Neural cell (in vitro differentiated cells): ENCODE data around the gene MYEOV. TPM values are rescaled to one million over a fixed set of nuclear protein-coding genes. Genes with fewer than 3 reads are reported as not detected.

Experiments
- H2AFZ ChIP-seq: fragments of 200-600, 300-800 bp; sonication (generic), shearing (Covaris generic); 2 replicates; pipeline ENCODE4 v1.6.0; 2014; ENCODE audit warnings: low read depth, mild to moderate bottlenecking, antibody characterized with exemption, low read length, moderate library complexity
- H3F3A ChIP-seq: fragments of 200-600 bp; shearing (Covaris generic); 2 replicates; pipeline ENCODE4 v1.6.1; 2016; ENCODE audit warnings: mild to moderate bottlenecking, moderate library complexity, mixed read lengths, antibody characterized with exemption, low read length; ENCODE audit not compliant: insufficient read depth, poor library complexity, severe bottlenecking
- H3K27ac ChIP-seq: fragments of 200-600, 300-800 bp; sonication (generic), shearing (Covaris generic); 2 replicates; pipeline ENCODE4 v1.5.1; 2014; ENCODE audit warnings: mild to moderate bottlenecking, low read length, moderate library complexity
- H3K27me3 ChIP-seq: fragments of 300-800, 200-600 bp; sonication (generic), shearing (Covaris generic); 2 replicates; pipeline ENCODE4 v1.6.0; 2014; ENCODE audit warnings: mild to moderate bottlenecking, low read depth, low read length, moderate library complexity; ENCODE audit not compliant: insufficient read depth
- H3K36me3 ChIP-seq: fragments of 300-800, 200-600 bp; sonication (generic), shearing (Covaris generic); 2 replicates; pipeline ENCODE4 v1.5.1; 2014; ENCODE audit warnings: mild to moderate bottlenecking, antibody characterized with exemption, low read length, moderate library complexity; ENCODE audit not compliant: insufficient read depth
- H3K4me2 ChIP-seq: fragments of 300-800, 200-600 bp; sonication (generic), shearing (Covaris generic); 2 replicates; pipeline ENCODE4 v1.6.0; 2014; ENCODE audit warnings: mild to moderate bottlenecking, low read length
- H3K4me3 ChIP-seq: fragments of 300-800, 200-600 bp; sonication (generic), shearing (Covaris generic); 2 replicates; pipeline ENCODE4 v1.5.1; 2014; ENCODE audit warnings: mild to moderate bottlenecking, low read length, moderate library complexity
- H3K79me2 ChIP-seq: fragments of 200-600 bp; shearing (Covaris generic); replicated peaks from 2 replicates; pipeline ENCODE4 v1.6.0; 2014; ENCODE audit warnings: mild to moderate bottlenecking, low read length, moderate library complexity; ENCODE audit not compliant: insufficient read depth
- H3K9ac ChIP-seq: fragments of 300-800, 200-600 bp; sonication (generic), shearing (Covaris generic); 2 replicates; pipeline ENCODE4 v1.6.1; 2016; ENCODE audit warnings: mild to moderate bottlenecking, low read length, mixed read lengths
- H3K9me2 ChIP-seq: fragments of 200-600 bp; shearing (Covaris generic); 2 replicates; pipeline ENCODE4 v1.6.1; 2016; ENCODE audit warnings: mild to moderate bottlenecking, low read length, mixed read lengths; ENCODE audit not compliant: insufficient read depth
- H3K9me3 ChIP-seq: fragments of 200-600, 300-800 bp; sonication (generic), shearing (Covaris generic); 2 replicates; pipeline ENCODE4 v1.6.1; 2016; ENCODE audit warnings: mild to moderate bottlenecking, mixed run types, low read length, moderate library complexity, mixed read lengths
- H4K20me1 ChIP-seq: fragments of 200-600 bp; shearing (Covaris generic); 2 replicates; pipeline ENCODE4 v1.6.1; 2016; ENCODE audit warnings: mild to moderate bottlenecking, mixed run types; ENCODE audit not compliant: insufficient read depth
- CTCF ChIP-seq: fragments of 450-650 bp; IDR thresholded peaks from 2 replicates; pipeline ENCODE4 v1.5.1; 2014; ENCODE audit warnings: antibody characterized with exemption, mild to moderate bottlenecking, moderate library complexity; ENCODE audit not compliant: poor library complexity, severe bottlenecking
- EP300 ChIP-seq: fragments of 450-650 bp; conservative IDR thresholded peaks from 2 replicates; pipeline ENCODE4 v1.6.1; 2014; ENCODE audit warnings: antibody characterized with exemption, mild to moderate bottlenecking, moderate library complexity; ENCODE audit not compliant: poor library complexity, severe bottlenecking
- EZH2 ChIP-seq: fragments of 200-600, 300-800 bp; shearing (Covaris generic), sonication (generic); IDR thresholded peaks from 2 replicates; pipeline ENCODE4 v1.6.1; 2014; ENCODE audit warnings: antibody characterized with exemption, low read length, borderline replicate concordance, mild to moderate bottlenecking; ENCODE audit not compliant: insufficient read depth, poor library complexity, severe bottlenecking
- MXI1 ChIP-seq: fragments of 450-650 bp; conservative IDR thresholded peaks from 2 replicates; pipeline ENCODE4 v1.6.1; 2014; ENCODE audit warnings: antibody characterized with exemption, mild to moderate bottlenecking; ENCODE audit not compliant: poor library complexity, severe bottlenecking
- POLR2AphosphoS5 ChIP-seq: IDR thresholded peaks from 2 replicates; pipeline ENCODE4 v1.6.1; 2012
- RAD21 ChIP-seq: fragments of 450-650 bp; conservative IDR thresholded peaks from 2 replicates; pipeline ENCODE4 v1.6.1; 2014; ENCODE audit warnings: antibody characterized with exemption, mild to moderate bottlenecking, moderate library complexity
- SMC3 ChIP-seq: fragments of 450-650 bp; conservative IDR thresholded peaks from 2 replicates; pipeline ENCODE4 v1.6.1; 2014; ENCODE audit warnings: antibody characterized with exemption, mild to moderate bottlenecking, moderate library complexity; ENCODE audit not compliant: poor library complexity
- polyA plus RNA-seq: library from polyadenylated mRNA; depleted of rRNA; stranded (reverse); fragments of >200 nt; gene quantifications from 2 replicates; pipeline ENCODE4 v1.2.3, GENCODE V29; 2014

The MYEOV gene
- polyA plus RNA-seq, 1 donor from 2014 or later: not detected

GRCh38 chr11:69277074-69277809 is 16.7 kb upstream of the MYEOV start:
- Histone ChIP-seq H4K20me1 (no peaks in the 10 kb centered on the region), H2AFZ (no peak overlapping the region), H3K27ac (no peak overlapping the region), H3K9me2 (no peaks in the 10 kb centered on the region), H3K4me2 (no peak overlapping the region), H3K9me3 (no peaks in the 10 kb centered on the region), H3K36me3 (no peaks in the 10 kb centered on the region), H3K79me2 (no peaks in the 10 kb centered on the region), H3F3A (no peaks in the 10 kb centered on the region), H3K27me3 (no peaks in the 10 kb centered on the region), H3K9ac (no peak overlapping the region), H3K4me3 (no peak overlapping the region)
- TF ChIP-seq MXI1 (no peak), POLR2AphosphoS5 (no peak), CTCF (no peak), EZH2 (no peak), EP300 (no peak)

- no peaks in the 10 kb centered on the region for H4K20me1 ChIP-seq
- H3K4me3 ChIP-seq: no peak overlapping the region
- H3K9me3 ChIP-seq: no peaks in the 10 kb centered on the region
- TF ChIP-seq CTCF (no peak), RAD21 (no peak), EP300 (no peak), SMC3 (no peak)
- no peaks in the 10 kb centered on the region for H3F3A ChIP-seq
- H3K36me3 ChIP-seq: no peaks in the 10 kb centered on the region
- no peaks in the 10 kb centered on the region for H3K79me2 ChIP-seq
- no peaks in the 10 kb centered on the region for H3K9me2 ChIP-seq
- no peak overlapping the region for H3K27ac ChIP-seq
- no peak overlapping the region for H3K4me2 ChIP-seq
- H3K9ac ChIP-seq: no peak overlapping the region
- H2AFZ ChIP-seq: no peak overlapping the region
- no peaks in the 10 kb centered on the region for H3K27me3 ChIP-seq
Measured at GRCh38 chr11:69278091-69278867, 15.7 kb upstream of the MYEOV start.

- no peak for TF ChIP-seq MXI1
- Histone ChIP-seq H3K27me3 (no peaks in the 10 kb centered on the region), H3K9me3 (no peaks in the 10 kb centered on the region), H2AFZ (no peak overlapping the region), H3K79me2 (no peaks in the 10 kb centered on the region), H3K4me3 (no peak overlapping the region), H3K9ac (no peak overlapping the region), H3K9me2 (no peaks in the 10 kb centered on the region), H4K20me1 (no peaks in the 10 kb centered on the region), H3K27ac (no peak overlapping the region), H3K36me3 (no peaks in the 10 kb centered on the region), H3F3A (no peaks in the 10 kb centered on the region), H3K4me2 (no peak overlapping the region)
Measured at GRCh38 chr11:69280451-69280850, 13.5 kb upstream of the MYEOV start.
